H1 (cell line): ENCODE results near the gene ANXA9. TPM values are rescaled to one million over a fixed set of nuclear protein-coding genes. Genes with fewer than 3 reads are reported as not detected.

Source experiments
- CTCF ChIA-PET: fragments of 300-600 bp; sonication (Branson Sonifier 250); formaldehyde crosslinking; loops from one replicate; lab custom pipeline; 2021; ENCODE audit not compliant: partially characterized antibody; lab: Charles Lee
- POLR2A ChIA-PET: fragments of 300-600 bp; sonication (Branson Sonifier 250); formaldehyde crosslinking; loops from one replicate; lab custom pipeline; 2021; ENCODE audit warnings: inconsistent platforms; ENCODE audit not compliant: partially characterized antibody; lab: Charles Lee
- DNase-seq, 2 experiments: peaks; one replicate each; pipeline versions ENCODE4 v3.0.0 to v3.0.0-alpha.2; 2010 to 2022; ENCODE audit warnings: low spot score in 2 of 2, low read depth in 1 of 2, mixed read lengths in 1 of 2
- FAIRE-seq: peaks from 2 replicates; lab custom pipeline; 2011; peaks lifted over from hg19 to GRCh38; lab: Jason Lieb, UNC
- H2AFZ ChIP-seq: 2 replicates; pipeline ENCODE4 v1.8.1; 2012; ENCODE audit warnings: low read length, inconsistent platforms
- H2AK5ac ChIP-seq: 2 replicates; pipeline ENCODE4 v1.6.1; 2013; ENCODE audit warnings: low read depth, low read length
- H2BK120ac ChIP-seq: replicated peaks from 2 replicates; pipeline ENCODE3; 2013; ENCODE audit warnings: low read depth, low read length, inconsistent platforms
- H2BK12ac ChIP-seq: 2 replicates; pipeline ENCODE4 v1.6.1; 2013; ENCODE audit warnings: low read depth, low read length
- H2BK15ac ChIP-seq: 2 replicates; pipeline ENCODE4 v1.6.1; 2013; ENCODE audit warnings: low read length
- H2BK20ac ChIP-seq: 2 replicates; pipeline ENCODE4 v1.6.1; 2013; ENCODE audit warnings: low read length
- H2BK5ac ChIP-seq: 2 replicates; pipeline ENCODE4 v1.6.1; 2013; ENCODE audit warnings: low read depth, low read length
- H3K14ac ChIP-seq: 2 replicates; pipeline ENCODE4 v1.6.1; 2013; ENCODE audit warnings: inconsistent platforms; ENCODE audit not compliant: insufficient read length
- H3K18ac ChIP-seq: 2 replicates; pipeline ENCODE4 v1.6.1; 2013; ENCODE audit warnings: low read length; ENCODE audit errors: extremely low read depth
- H3K23ac ChIP-seq: 2 replicates; pipeline ENCODE4 v1.6.1; 2013; ENCODE audit warnings: inconsistent platforms; ENCODE audit not compliant: insufficient read length
- H3K23me2 ChIP-seq: 2 replicates; pipeline ENCODE4 v1.6.1; 2013; ENCODE audit warnings: low read depth, low read length
- H3K27ac ChIP-seq: 2 replicates; pipeline ENCODE4 v1.6.1; 2011; ENCODE audit warnings: low read depth, low read length, inconsistent platforms
- H3K27me3 ChIP-seq, 4 experiments: replicated peaks in 1 of 4; 1 replicate in 1 of 4; 2 replicates in 3 of 4; pipeline versions ENCODE4 v1.6.1 to v1.8.1; 2011 to 2013; ENCODE audit warnings: low read length in 3 of 4, mild to moderate bottlenecking in 3 of 4, inconsistent platforms in 2 of 4, mixed read lengths in 2 of 4, moderate library complexity in 1 of 4; ENCODE audit not compliant: control insufficient read depth in 3 of 4, insufficient read depth in 3 of 4; ENCODE audit errors: extremely low read depth in 1 of 4
- H3K36me3 ChIP-seq, 4 experiments: 2 replicates each; pipeline versions ENCODE4 v1.6.1 to v1.8.1; 2011 to 2013; ENCODE audit warnings: mild to moderate bottlenecking in 4 of 4, low read length in 3 of 4, moderate library complexity in 2 of 4, control low read depth in 1 of 4, inconsistent platforms in 1 of 4; ENCODE audit not compliant: insufficient read depth in 4 of 4, control insufficient read depth in 2 of 4
- H3K4ac ChIP-seq: replicated peaks from 2 replicates; pipeline ENCODE3; 2013; ENCODE audit warnings: low read length, low read depth, mixed read lengths, inconsistent platforms; ENCODE audit not compliant: insufficient read length
- H3K4me1 ChIP-seq, 4 experiments: replicated peaks in 1 of 4; 1 replicate in 1 of 4; 2 replicates in 3 of 4; pipeline versions ENCODE4 v1.6.1 to v1.8.1; 2011 to 2013; ENCODE audit warnings: low read length in 3 of 4, inconsistent platforms in 2 of 4, mixed read lengths in 1 of 4; ENCODE audit not compliant: insufficient read depth in 4 of 4, control insufficient read depth in 3 of 4
- H3K4me2 ChIP-seq, 2 experiments: 2 replicates each; pipeline versions ENCODE4 v1.6.1 to v1.8.1; 2011 to 2013; ENCODE audit warnings: low read depth in 2 of 2, low read length in 2 of 2, control low read depth in 1 of 2, inconsistent platforms in 1 of 2, mild to moderate bottlenecking in 1 of 2; ENCODE audit not compliant: insufficient read depth in 1 of 2
- H3K4me3 ChIP-seq, 4 experiments: fragments of 200-600, 300-600 bp in 1 of 4; sonication (generic), shearing (Covaris generic), sonication (Bioruptor Twin) in 1 of 4; 2 replicates each; pipeline versions ENCODE4 v1.5.1 to v1.8.1; 2011 to 2016; ENCODE audit warnings: low read length in 4 of 4, low read depth in 3 of 4, control low read depth in 2 of 4, inconsistent platforms in 2 of 4, mild to moderate bottlenecking in 2 of 4, mixed read lengths in 1 of 4, moderate library complexity in 1 of 4; ENCODE audit not compliant: insufficient read depth in 2 of 4; ENCODE audit errors: extremely low read depth in 1 of 4
- H3K56ac ChIP-seq: replicated peaks from 2 replicates; pipeline ENCODE3; 2013; ENCODE audit warnings: low read depth, mild to moderate bottlenecking, mixed read lengths, low read length, inconsistent platforms; ENCODE audit not compliant: insufficient read length
- H3K79me1 ChIP-seq: 2 replicates; pipeline ENCODE4 v1.6.1; 2013; ENCODE audit warnings: low read depth, low read length, control low read depth
- H3K79me2 ChIP-seq, 2 experiments: 2 replicates each; pipeline versions ENCODE4 v1.6.1 to v1.8.1; 2012 to 2013; ENCODE audit warnings: low read length in 2 of 2, mild to moderate bottlenecking in 2 of 2, inconsistent platforms in 1 of 2; ENCODE audit not compliant: insufficient read depth in 2 of 2, control insufficient read depth in 1 of 2
- H3K9ac ChIP-seq, 4 experiments: replicated peaks in 1 of 4; 1 replicate in 1 of 4; 2 replicates in 3 of 4; pipeline versions ENCODE4 v1.6.1 to v1.8.1; 2011 to 2013; ENCODE audit warnings: low read depth in 3 of 4, low read length in 3 of 4, control low read depth in 2 of 4, mild to moderate bottlenecking in 2 of 4, moderate library complexity in 2 of 4, inconsistent platforms in 1 of 4; ENCODE audit errors: extremely low read depth in 1 of 4
- H3K9me3 ChIP-seq, 2 experiments: 2 replicates each; pipeline versions ENCODE4 v1.6.1 to v1.8.1; 2012 to 2013; ENCODE audit warnings: mild to moderate bottlenecking in 2 of 2, moderate library complexity in 2 of 2, control low read depth in 1 of 2, inconsistent platforms in 1 of 2, low read depth in 1 of 2, low read length in 1 of 2, mixed read lengths in 1 of 2; ENCODE audit not compliant: insufficient read depth in 2 of 2
- H4K20me1 ChIP-seq, 2 experiments: replicated peaks in 1 of 2; 2 replicates each; pipeline versions ENCODE3 to v1.8.1; 2011 to 2013; ENCODE audit warnings: inconsistent platforms in 2 of 2, low read length in 2 of 2, mild to moderate bottlenecking in 1 of 2; ENCODE audit not compliant: insufficient read depth in 2 of 2, control insufficient read depth in 1 of 2
- H4K5ac ChIP-seq: 2 replicates; pipeline ENCODE4 v1.6.1; 2013; ENCODE audit warnings: low read length, low read depth, mixed read lengths, inconsistent platforms; ENCODE audit not compliant: insufficient read length
- H4K8ac ChIP-seq: 2 replicates; pipeline ENCODE4 v1.8.0; 2013; ENCODE audit warnings: mild to moderate bottlenecking, moderate library complexity, low read length, inconsistent platforms; ENCODE audit not compliant: insufficient read depth; ENCODE audit errors: extremely low read depth
- H4K91ac ChIP-seq: replicated peaks from 2 replicates; pipeline ENCODE3; 2013; ENCODE audit warnings: low read length, mixed read lengths, inconsistent platforms; ENCODE audit not compliant: insufficient read length
- BCL11A ChIP-seq, 2 experiments: IDR thresholded peaks; one replicate each; pipeline ENCODE4 v1.6.1; 2011; ENCODE audit warnings: low read depth in 2 of 2, low read length in 2 of 2, mild to moderate bottlenecking in 2 of 2
- CHD1 ChIP-seq: IDR thresholded peaks from 2 replicates; pipeline ENCODE4 v1.6.1; 2012; ENCODE audit warnings: low read depth, low read length, improper control_type of control experiment
- EGR1 ChIP-seq: IDR thresholded peaks from 2 replicates; pipeline ENCODE4 v1.6.1; 2011; ENCODE audit warnings: low read depth, low read length, borderline replicate concordance
- GABPA ChIP-seq: IDR thresholded peaks from 2 replicates; pipeline ENCODE4 v1.6.1; 2011; ENCODE audit warnings: mild to moderate bottlenecking, low read length, moderate library complexity, borderline replicate concordance; ENCODE audit not compliant: insufficient read depth
- HDAC2 ChIP-seq, 2 experiments: fragments of 300-600 bp in 1 of 2; sonication (generic) in 1 of 2; IDR thresholded peaks; 2 replicates each; pipeline ENCODE4 v1.6.1; 2011 to 2012; ENCODE audit warnings: low read depth in 2 of 2, low read length in 2 of 2, mild to moderate bottlenecking in 2 of 2, moderate library complexity in 2 of 2, borderline replicate concordance in 1 of 2, inconsistent platforms in 1 of 2
- HDAC6 ChIP-seq: IDR thresholded peaks from one replicate; pipeline ENCODE4 v1.7.1; 2012; ENCODE audit warnings: low read depth, mild to moderate bottlenecking, inconsistent platforms, low read length, moderate library complexity
- KDM1A ChIP-seq: fragments of 200-600, 300-600 bp; sonication (generic); IDR thresholded peaks from 2 replicates; pipeline ENCODE4 v1.7.1; 2016; ENCODE audit warnings: mild to moderate bottlenecking, low read length, borderline replicate concordance
- KDM5A ChIP-seq: fragments of 200-600 bp; IDR thresholded peaks from 2 replicates; pipeline ENCODE4 v1.7.1; 2012; ENCODE audit warnings: mild to moderate bottlenecking, low read length, inconsistent platforms, mixed read lengths
- POU5F1 ChIP-seq: IDR thresholded peaks from 2 replicates; pipeline ENCODE4 v1.6.1; 2011; ENCODE audit warnings: low read depth, mild to moderate bottlenecking, low read length, moderate library complexity
- SIRT6 ChIP-seq: IDR thresholded peaks from one replicate; pipeline ENCODE4 v1.7.1; 2012; ENCODE audit warnings: low read length, inconsistent platforms
- SIX5 ChIP-seq: IDR thresholded peaks from 2 replicates; pipeline ENCODE4 v1.6.1; 2011; ENCODE audit warnings: mild to moderate bottlenecking, low read depth, low read length
- SP2 ChIP-seq: IDR thresholded peaks from 2 replicates; pipeline ENCODE4 v1.6.1; 2012; ENCODE audit warnings: mild to moderate bottlenecking, low read length, inconsistent platforms
- TBP ChIP-seq: IDR thresholded peaks from 2 replicates; pipeline ENCODE4 v1.6.1; 2011; ENCODE audit warnings: low read depth, low read length, improper control_type of control experiment
- YY1 ChIP-seq: IDR thresholded peaks from 2 replicates; pipeline ENCODE4 v1.6.1; 2011; ENCODE audit warnings: low read depth, mild to moderate bottlenecking, low read length
- WGBS, 2 experiments: shearing (Covaris generic) in 1 of 2; methylation state at CpG; one replicate each; pipeline versions ENCODE4 v1.1.6 to v1.1.7; 2013 to 2015; ENCODE audit warnings: low lambda C conversion rate in 2 of 2, mixed read lengths in 2 of 2, inconsistent platforms in 1 of 2, low coverage in 1 of 2, missing lambda C conversion rate in 1 of 2; ENCODE audit not compliant: insufficient replicate concordance in 2 of 2, insufficient coverage in 1 of 2, insufficient read length in 1 of 2; ENCODE audit errors: extremely low coverage in 1 of 2, missing lambda C conversion rate in 1 of 2; 5-methylcytosine and 5-hydroxymethylcytosine counted together
- polyA plus RNA-seq, 7 experiments: library from polyadenylated mRNA; depleted of rRNA in 3 of 7; stranded (reverse) in 5 of 7; unstranded in 2 of 7; fragments of >200 nt in 5 of 7; fragments of 200-250 nt in 2 of 7; gene quantifications; 1 replicate in 5 of 7; 2 replicates in 1 of 7; 4 replicates in 1 of 7; pipeline versions ENCODE4 v1.2.1 to v1.2.3, GENCODE V29; 2011 to 2013; ENCODE audit warnings: missing spikeins in 2 of 7, mixed read lengths in 2 of 7
- total RNA-seq: library from RNA; stranded (reverse); fragmentation: NEBNext Ultra II Directional; extraction: Animal tissue kit (Norgen Biotek cat#: 25700); gene quantifications from 2 replicates; pipeline ENCODE4 v1.2.1, GENCODE V29; 2021

The ANXA9 gene
- total and polyA plus RNA-seq, 2 of the 8 experiments (the other 6 are each of a cell fraction or from before 2014, with no cell fraction given), result 1.8 to 3.5 TPM

GRCh38 chr1:151002611-151003010 lies 20.5 kb downstream of the ANXA9 start:
- no peak for DNase-seq
- TF ChIP-seq TBP (no peak), SP2 (no peak), GABPA (no peak), KDM5A (no peak), HDAC2 (IDR thresholded peaks at IDR 0.05; ENCODE audit: borderline replicate concordance in 1 of 2, low read depth in 2 of 2, low read length in 2 of 2) (no peak), KDM1A (no peak), BCL11A (IDR thresholded peaks at IDR 0.05; ENCODE audit: low read depth in 2 of 2, low read length in 2 of 2) (no peak), HDAC6 (no peak), YY1 (no peak), SIRT6 (no peak), POU5F1 (no peak), SIX5 (no peak), EGR1 (no peak), CHD1 (no peak)

More at GRCh38 chr1:151002611-151003010, 20.5 kb downstream of the ANXA9 start:
- H3K4ac ChIP-seq, result no peak overlapping the region
- H4K91ac ChIP-seq, result no peak overlapping the region
- H3K4me2 ChIP-seq, result no peak overlapping the region
- H3K9ac ChIP-seq, result no peak overlapping the region
- peaks cover 0 to 7% (median 5%) of the 10 kb centered on the region in 4 experiments; a peak in 4 of 8 replicates for H3K36me3 ChIP-seq
- no peak overlapping the region for H4K8ac ChIP-seq
- ChIA-PET CTCF (interaction anchor here (0.9 to 7.8 kb wide), 3 partner anchors 9 to 154 kb away, joined by 4 to 142 read pairs (median 4); partner anchors contain the start of genes ANXA9 and TNFAIP8L2), POLR2A (interaction anchor here (1.2 to 1.7 kb wide), 3 partner anchors 21 to 387 kb away, joined by 3 to 5 read pairs (median 4); partner anchors contain the start of gene ANXA9)
- no peaks in the 10 kb centered on the region for H3K79me1 ChIP-seq
- no peak overlapping the region for H3K4me3 ChIP-seq
- no peak overlapping the region for H3K18ac ChIP-seq
- H3K4me1 ChIP-seq, result peaks cover 1 to 8% (median 4%) of the 10 kb centered on the region in 4 experiments; a peak in 5 of 7 replicates
- no peak overlapping the region for H3K56ac ChIP-seq
- H3K9me3 ChIP-seq, result no peaks in the 10 kb centered on the region
- no peak overlapping the region for H2BK12ac ChIP-seq
- no peak overlapping the region for H3K14ac ChIP-seq
- no peak overlapping the region for H2BK5ac ChIP-seq
- H3K23ac ChIP-seq, result no peak overlapping the region
- H2AFZ ChIP-seq, result no peak overlapping the region
- H2BK20ac ChIP-seq, result no peak overlapping the region
- H2BK15ac ChIP-seq, result no peak overlapping the region
- 90% methylated on average over 2 of the region's 2 CpGs; no CpG with 5 or more reads in 1 of the 2 experiments for WGBS, 2 experiments
- H3K27me3 ChIP-seq, result no peaks in the 10 kb centered on the region
- no peak for FAIRE-seq
- no peak overlapping the region for H2AK5ac ChIP-seq
- H3K23me2 ChIP-seq, result peaks cover 3% of the 10 kb centered on the region; the same call in 1 of the 2 replicates
- H2BK120ac ChIP-seq, result no peak overlapping the region
- H3K27ac ChIP-seq, result no peak overlapping the region
- no peak overlapping the region for H4K5ac ChIP-seq
- H4K20me1 ChIP-seq, result no peaks in the 10 kb centered on the region
- H3K79me2 ChIP-seq, result no peaks in the 10 kb centered on the region
